AG08395 (cell line): ENCODE data around the gene SPTBN5.

Experiments used
- DNase-seq: peaks from one replicate; pipeline ENCODE4 v3.0.0; 2012; ENCODE audit warnings: mixed read lengths, low spot score

The SPTBN5 gene

GRCh38 chr15:41882689-41883483 is 11.0 kb downstream of the SPTBN5 start:
- no peak for DNase-seq

- no peak for DNase-seq
These were observed 11.7 kb downstream of the SPTBN5 start for GRCh38 chr15:41881920-41882688.

GRCh38 chr15:41881550-41881919 is 12.3 kb downstream of the SPTBN5 start:
- DNase-seq: no peak

- DNase-seq: no peak
These were observed 12.8 kb downstream of the SPTBN5 start for GRCh38 chr15:41881086-41881485.

- no peak for DNase-seq
These were observed 13.5 kb downstream of the SPTBN5 start for GRCh38 chr15:41880156-41880877.

GRCh38 chr15:41879321-41879845 is 14.5 kb downstream of the SPTBN5 start:
- no peak for DNase-seq

- DNase-seq: no peak
These were observed 15.5 kb downstream of the SPTBN5 start for GRCh38 chr15:41878355-41878699.

- DNase-seq: no peak
These were observed 16.1 kb downstream of the SPTBN5 start for GRCh38 chr15:41877631-41878354.

GRCh38 chr15:41876689-41877088 is 17.2 kb downstream of the SPTBN5 start:
- no peak for DNase-seq

GRCh38 chr15:41876007-41876406 is 17.8 kb downstream of the SPTBN5 start:
- no peak for DNase-seq

GRCh38 chr15:41874736-41875135 is 19.1 kb downstream of the SPTBN5 start:
- DNase-seq: no peak

GRCh38 chr15:41873711-41874110 is 20.1 kb downstream of the SPTBN5 start:
- DNase-seq: no peak

GRCh38 chr15:41872166-41872747 is 21.6 kb downstream of the SPTBN5 start:
- DNase-seq: no peak

GRCh38 chr15:41871175-41871905 is 22.5 kb downstream of the SPTBN5 start:
- no peak for DNase-seq

GRCh38 chr15:41870689-41871081 is 23.2 kb downstream of the SPTBN5 start:
- DNase-seq: no peak

- no peak for DNase-seq
These were observed 23.8 kb downstream of the SPTBN5 start for GRCh38 chr15:41869770-41870688.

- DNase-seq: no peak
These were observed 25.5 kb downstream of the SPTBN5 start for GRCh38 chr15:41868321-41868720.

- DNase-seq: no peak
These were observed 26.8 kb downstream of the SPTBN5 start for GRCh38 chr15:41866872-41867579.

- DNase-seq: no peak
These were observed 27.6 kb downstream of the SPTBN5 start for GRCh38 chr15:41866263-41866703.
